CD14-positive monocyte (primary cell): ENCODE measurements around the gene CAPN11. TPM values are rescaled to one million over a fixed set of nuclear protein-coding genes. Genes with fewer than 3 reads are reported as not detected.

Source experiments
- DNase-seq, 3 donors: peaks; one replicate each; pipeline ENCODE4 v3.0.0-alpha.2; 2011 to 2022
- H2AFZ ChIP-seq: 2 replicates; pipeline ENCODE4 v1.6.0; 2012; ENCODE audit warnings: mild to moderate bottlenecking, low read depth, low read length, inconsistent platforms; ENCODE audit not compliant: insufficient read depth, poor library complexity, severe bottlenecking
- H3K27ac ChIP-seq, 2 donors: 1 replicate in 1 of 2; 2 replicates in 1 of 2; pipeline ENCODE4 v1.5.1; 2012 to 2013; ENCODE audit warnings: low read length in 2 of 2, control low read depth in 1 of 2, inconsistent platforms in 1 of 2, low read depth in 1 of 2, mild to moderate bottlenecking in 1 of 2
- H3K27me3 ChIP-seq, 2 donors: one replicate each; pipeline versions ENCODE4 v1.6.0 to v1.6.1; 2011 to 2013; ENCODE audit warnings: low read length in 2 of 2; ENCODE audit not compliant: control insufficient read depth in 2 of 2, insufficient read depth in 2 of 2
- H3K36me3 ChIP-seq, 2 donors: replicated peaks in 1 of 2; 1 replicate in 1 of 2; 2 replicates in 1 of 2; pipeline versions ENCODE4 v1.5.1 to v1.6.1; 2012 to 2013; ENCODE audit warnings: low read length in 2 of 2, control low read depth in 1 of 2, inconsistent platforms in 1 of 2, mild to moderate bottlenecking in 1 of 2; ENCODE audit not compliant: insufficient read depth in 2 of 2, control insufficient read depth in 1 of 2
- H3K4me1 ChIP-seq, 2 donors: 1 replicate in 1 of 2; 2 replicates in 1 of 2; pipeline versions ENCODE4 v1.5.1 to v1.6.1; 2012 to 2013; ENCODE audit warnings: low read length in 2 of 2, control low read depth in 1 of 2, inconsistent platforms in 1 of 2, mild to moderate bottlenecking in 1 of 2, moderate library complexity in 1 of 2; ENCODE audit not compliant: insufficient read depth in 2 of 2, control insufficient read depth in 1 of 2
- H3K4me2 ChIP-seq: replicated peaks from 2 replicates; pipeline ENCODE3; 2012; ENCODE audit warnings: low read length, moderate library complexity, mild to moderate bottlenecking; ENCODE audit not compliant: poor library complexity, severe bottlenecking; ENCODE audit errors: extremely low read depth
- H3K4me3 ChIP-seq, 3 experiments: fragments of 200-600 bp in 1 of 3; sonication (generic) in 1 of 3; replicated peaks in 1 of 3; 1 replicate in 2 of 3; 2 replicates in 1 of 3; pipeline ENCODE4 v1.5.1; 2011 to 2013; ENCODE audit warnings: low read length in 3 of 3, mild to moderate bottlenecking in 3 of 3, control low read depth in 2 of 3, low read depth in 2 of 3, inconsistent platforms in 1 of 3, moderate library complexity in 1 of 3
- H3K79me2 ChIP-seq: 2 replicates; pipeline ENCODE4 v1.6.0; 2012; ENCODE audit warnings: mild to moderate bottlenecking, control low read depth, inconsistent platforms, low read length, moderate library complexity; ENCODE audit not compliant: insufficient read depth
- H3K9ac ChIP-seq: 2 replicates; pipeline ENCODE4 v1.6.0; 2017; ENCODE audit warnings: low read length, mild to moderate bottlenecking; ENCODE audit not compliant: insufficient read depth, poor library complexity, severe bottlenecking
- H3K9me3 ChIP-seq, 2 donors: replicated peaks in 1 of 2; 1 replicate in 1 of 2; 2 replicates in 1 of 2; pipeline versions ENCODE4 v1.5.1 to v1.6.1; 2012 to 2013; ENCODE audit warnings: low read length in 2 of 2, control low read depth in 1 of 2; ENCODE audit not compliant: control insufficient read depth in 1 of 2, insufficient read depth in 1 of 2
- H4K20me1 ChIP-seq: 2 replicates; pipeline ENCODE4 v1.6.0; 2012; ENCODE audit warnings: mild to moderate bottlenecking, low read length, control low read depth, moderate library complexity; ENCODE audit not compliant: insufficient read depth
- H3K27ac Mint-ChIP-seq, 7 donors: one replicate each; pipeline ENCODE4 v1.8.0; 2020; ENCODE audit warnings: mild to moderate bottlenecking in 7 of 7, mixed read lengths in 7 of 7, moderate library complexity in 6 of 7, inconsistent platforms in 2 of 7
- H3K27me3 Mint-ChIP-seq, 3 donors: one replicate each; pipeline ENCODE4 v1.8.0; 2021 to 2022; ENCODE audit warnings: low read depth in 3 of 3, mild to moderate bottlenecking in 3 of 3, mixed read lengths in 3 of 3, moderate library complexity in 3 of 3, inconsistent platforms in 1 of 3
- H3K36me3 Mint-ChIP-seq, 2 donors: one replicate each; pipeline ENCODE4 v1.8.0; 2020; ENCODE audit warnings: mixed read lengths in 2 of 2, inconsistent platforms in 1 of 2, mild to moderate bottlenecking in 1 of 2
- H3K4me1 Mint-ChIP-seq: one replicate; pipeline ENCODE4 v1.8.0; 2020; ENCODE audit warnings: mild to moderate bottlenecking, mixed read lengths
- H3K4me3 Mint-ChIP-seq, 2 donors: one replicate each; pipeline ENCODE4 v1.8.0; 2020; ENCODE audit warnings: mild to moderate bottlenecking in 2 of 2, mixed read lengths in 2 of 2, moderate library complexity in 1 of 2
- H3K9me3 Mint-ChIP-seq, 7 donors: one replicate each; pipeline ENCODE4 v1.8.0; 2020 to 2022; ENCODE audit warnings: mixed read lengths in 7 of 7, mild to moderate bottlenecking in 6 of 7, moderate library complexity in 6 of 7, inconsistent platforms in 2 of 7
- WGBS: methylation state at CpG from one replicate; pipeline ENCODE4 v1.1.5; 2013; ENCODE audit warnings: missing lambda C conversion rate; ENCODE audit not compliant: insufficient coverage; 5-methylcytosine and 5-hydroxymethylcytosine counted together
- intact Hi-C, 2 donors: fragments of 100-400 bp; cut with micrococcal nuclease; formaldehyde crosslinking; loops; one replicate each; pipeline versions ENCODE4 v1.15.0 to v1.15.1; 2023
- polyA plus RNA-seq, 3 donors: library from polyadenylated mRNA; depleted of rRNA in 1 of 3; unstranded in 2 of 3; stranded (reverse) in 1 of 3; fragments of 300-500 nt in 2 of 3; fragments of >200 nt in 1 of 3; fragmentation: Illumina TruSeq in 2 of 3; gene quantifications; 1 replicate in 2 of 3; 2 replicates in 1 of 3; pipeline ENCODE4 v1.2.3, GENCODE V29; 2012 to 2021
- TF ChIP-seq, protein P1 (sequence below): fragments of 200-600 bp; IDR thresholded peaks from one replicate; pipeline ENCODE4 v1.8.0; 2022; ENCODE audit warnings: antibody characterized with exemption, mild to moderate bottlenecking

CAPN11 gene
- polyA plus RNA-seq, 3 donors: 0.11 TPM; not detected in 2

DNA sequence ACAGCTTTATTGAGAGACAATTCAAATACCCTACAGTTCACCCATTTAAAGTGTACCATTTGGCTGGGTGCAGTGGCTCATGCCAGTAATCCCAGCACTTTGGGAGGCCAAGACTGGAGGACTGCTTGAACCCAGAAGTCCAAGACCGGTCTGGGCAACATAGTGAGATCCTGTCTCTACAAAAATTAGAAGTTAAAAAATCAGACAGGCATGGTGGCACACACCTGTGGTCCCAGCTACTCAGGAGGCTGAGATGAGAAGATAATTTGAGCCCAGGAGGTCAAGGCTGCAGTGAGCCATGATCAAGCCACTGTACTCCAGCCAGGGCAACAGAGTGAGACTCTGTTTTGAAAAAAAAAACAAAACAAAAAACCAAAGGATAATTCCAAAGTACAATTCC lies 8.9 kb downstream of the CAPN11 start:
- Histone ChIP-seq H3K9ac (no peak overlapping the region), H4K20me1 (no peaks in the 10 kb centered on the region), H3K27me3 (no peaks in the 10 kb centered on the region), H3K36me3 (no peaks in the 10 kb centered on the region), H2AFZ (no peak overlapping the region), H3K4me2 (no peak overlapping the region), H3K27ac (no peak overlapping the region), H3K79me2 (no peaks in the 10 kb centered on the region), H3K4me1 (peaks cover 0 to 6% of the 10 kb centered on the region in 2 donors), H3K9me3 (no peaks in the 10 kb centered on the region), H3K4me3 (no peak overlapping the region)
- Mint-ChIP-seq H3K36me3 (no peaks in the 10 kb centered on the region), H3K27ac (no peak overlapping the region), H3K9me3 (no peaks in the 10 kb centered on the region), H3K4me1 (peaks cover 9% of the 10 kb centered on the region), H3K4me3 (no peak overlapping the region), H3K27me3 (peaks cover 4 to 19% (median 5%) of the 10 kb centered on the region in 3 donors)
- WGBS: 100% methylated on average over 1 of the region's 1 CpG
- intact Hi-C loops: no loop called here
- TF ChIP-seq, protein P1, sequence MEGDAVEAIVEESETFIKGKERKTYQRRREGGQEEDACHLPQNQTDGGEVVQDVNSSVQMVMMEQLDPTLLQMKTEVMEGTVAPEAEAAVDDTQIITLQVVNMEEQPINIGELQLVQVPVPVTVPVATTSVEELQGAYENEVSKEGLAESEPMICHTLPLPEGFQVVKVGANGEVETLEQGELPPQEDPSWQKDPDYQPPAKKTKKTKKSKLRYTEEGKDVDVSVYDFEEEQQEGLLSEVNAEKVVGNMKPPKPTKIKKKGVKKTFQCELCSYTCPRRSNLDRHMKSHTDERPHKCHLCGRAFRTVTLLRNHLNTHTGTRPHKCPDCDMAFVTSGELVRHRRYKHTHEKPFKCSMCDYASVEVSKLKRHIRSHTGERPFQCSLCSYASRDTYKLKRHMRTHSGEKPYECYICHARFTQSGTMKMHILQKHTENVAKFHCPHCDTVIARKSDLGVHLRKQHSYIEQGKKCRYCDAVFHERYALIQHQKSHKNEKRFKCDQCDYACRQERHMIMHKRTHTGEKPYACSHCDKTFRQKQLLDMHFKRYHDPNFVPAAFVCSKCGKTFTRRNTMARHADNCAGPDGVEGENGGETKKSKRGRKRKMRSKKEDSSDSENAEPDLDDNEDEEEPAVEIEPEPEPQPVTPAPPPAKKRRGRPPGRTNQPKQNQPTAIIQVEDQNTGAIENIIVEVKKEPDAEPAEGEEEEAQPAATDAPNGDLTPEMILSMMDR: no peak
- no peak for DNase-seq

DNA sequence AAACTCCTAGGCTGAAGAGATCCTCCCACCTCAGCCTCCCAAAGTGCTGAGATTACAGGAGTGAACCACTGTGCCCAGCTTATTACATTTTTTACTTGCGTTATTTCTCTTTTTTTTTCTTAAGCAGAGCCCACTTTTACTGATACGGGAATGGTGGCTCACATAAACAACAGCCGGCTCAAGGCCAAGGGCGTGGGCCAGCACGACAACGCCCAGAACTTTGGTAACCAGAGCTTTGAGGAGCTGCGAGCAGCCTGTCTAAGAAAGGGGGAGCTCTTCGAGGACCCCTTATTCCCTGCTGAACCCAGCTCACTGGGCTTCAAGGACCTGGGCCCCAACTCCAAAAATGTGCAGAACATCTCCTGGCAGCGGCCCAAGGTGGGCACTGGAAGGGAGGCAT lies 10.5 kb downstream of the CAPN11 start:
- H3K36me3 Mint-ChIP-seq: no peaks in the 10 kb centered on the region
- H3K27ac ChIP-seq: no peak overlapping the region
- no peaks in the 10 kb centered on the region for H3K27me3 ChIP-seq
- no peak overlapping the region for H3K9ac ChIP-seq
- H2AFZ ChIP-seq: no peak overlapping the region
- intact Hi-C loops: no loop called here
- H3K4me3 Mint-ChIP-seq: no peak overlapping the region
- H3K4me3 ChIP-seq: no peak overlapping the region
- DNase-seq: no peak
- no peaks in the 10 kb centered on the region for H3K9me3 ChIP-seq
- TF ChIP-seq, protein P1: no peak
- peaks cover 0 to 6% of the 10 kb centered on the region in 2 donors for H3K4me1 ChIP-seq
- no peaks in the 10 kb centered on the region for H3K36me3 ChIP-seq
- no peak overlapping the region for H3K27ac Mint-ChIP-seq
- H3K27me3 Mint-ChIP-seq: peaks cover 6 to 16% (median 8%) of the 10 kb centered on the region in 3 donors
- no peak overlapping the region for H3K4me2 ChIP-seq
- H3K79me2 ChIP-seq: no peaks in the 10 kb centered on the region
- 95% methylated on average over 6 of the region's 9 CpGs for WGBS
- no peaks in the 10 kb centered on the region for H4K20me1 ChIP-seq
- no peaks in the 10 kb centered on the region for H3K9me3 Mint-ChIP-seq
- H3K4me1 Mint-ChIP-seq: peaks cover 13% of the 10 kb centered on the region
